HepG2 (cell line): ENCODE data around the gene RTEL1. TPM values are rescaled to one million over a fixed set of nuclear protein-coding genes. Genes with fewer than 3 reads are reported as not detected.
A peak's percentile ranks its signal among the peaks of the same experiment; 100 is the strongest.

ENCODE experiments used
- FOXO1 ChIP-seq: sonication (generic); formaldehyde crosslinking; IDR thresholded peaks from 2 replicates; pipeline ENCODE4 v1.4.0; 2020; ENCODE audit warnings: missing genetic modification reagents
- GATAD1 ChIP-seq: IDR thresholded peaks from 2 replicates; pipeline ENCODE4 v1.6.1; 2016; ENCODE audit warnings: missing genetic modification reagents, missing compliant biosample characterization
- IKZF4 ChIP-seq: sonication (generic); formaldehyde crosslinking; IDR thresholded peaks from 2 replicates; pipeline ENCODE4 v1.5.1; 2020; ENCODE audit warnings: borderline replicate concordance, mild to moderate bottlenecking, low read depth, missing genetic modification reagents; ENCODE audit errors: not compliant biosample characterization
- KDM5A ChIP-seq: fragments of 200-600 bp; sonication (generic); IDR thresholded peaks from 2 replicates; pipeline ENCODE4 v1.7.0; 2018; ENCODE audit warnings: antibody characterized with exemption, mild to moderate bottlenecking, low read length, borderline replicate concordance
- KLF16 ChIP-seq, 2 experiments: sonication (generic) in 1 of 2; formaldehyde crosslinking in 1 of 2; IDR thresholded peaks; 2 replicates each; pipeline versions ENCODE4 v1.6.1 to v1.8.0; 2016 to 2023; ENCODE audit warnings: missing genetic modification reagents in 2 of 2, missing compliant biosample characterization in 1 of 2
- RCOR2 ChIP-seq: IDR thresholded peaks from 2 replicates; pipeline ENCODE4 v1.6.1; 2016; ENCODE audit warnings: missing biosample characterization, missing genetic modification reagents
- SKIL ChIP-seq: sonication (generic); formaldehyde crosslinking; IDR thresholded peaks from 2 replicates; pipeline ENCODE4 v1.8.0; 2022; ENCODE audit warnings: missing genetic modification reagents, mild to moderate bottlenecking, moderate library complexity, borderline replicate concordance
- SNAPC4 ChIP-seq: sonication (generic); formaldehyde crosslinking; IDR thresholded peaks from 2 replicates; pipeline ENCODE4 v1.4.0; 2020; ENCODE audit warnings: mild to moderate bottlenecking, missing genetic modification reagents
- SP2 ChIP-seq: sonication (generic); formaldehyde crosslinking; IDR thresholded peaks from 2 replicates; pipeline ENCODE4 v1.5.1; 2020; ENCODE audit warnings: mild to moderate bottlenecking, missing genetic modification reagents
- ZNF383 ChIP-seq: sonication (generic); formaldehyde crosslinking; IDR thresholded peaks from 2 replicates; pipeline ENCODE4 v1.4.0; 2020; ENCODE audit warnings: missing genetic modification reagents, mild to moderate bottlenecking, borderline replicate concordance
- ZNF496 ChIP-seq: sonication (generic); formaldehyde crosslinking; IDR thresholded peaks from 2 replicates; pipeline ENCODE4 v1.8.1; 2023; ENCODE audit warnings: mild to moderate bottlenecking, moderate library complexity, missing genetic modification reagents; ENCODE audit not compliant: insufficient replicate concordance
- ZNF550 ChIP-seq: sonication (generic); formaldehyde crosslinking; IDR thresholded peaks from 2 replicates; pipeline ENCODE4 v1.4.0; 2020; ENCODE audit warnings: mild to moderate bottlenecking, missing genetic modification reagents, borderline replicate concordance
- ZNF569 ChIP-seq: sonication (generic); formaldehyde crosslinking; IDR thresholded peaks from 2 replicates; pipeline ENCODE4 v1.5.0; 2020; ENCODE audit warnings: mild to moderate bottlenecking, missing genetic modification reagents, moderate library complexity, borderline replicate concordance
- ZNF768 ChIP-seq: sonication (generic); formaldehyde crosslinking; IDR thresholded peaks from 2 replicates; pipeline ENCODE4 v1.4.0; 2020; ENCODE audit warnings: missing genetic modification reagents
- ZNF770 ChIP-seq: sonication (generic); formaldehyde crosslinking; IDR thresholded peaks from 2 replicates; pipeline ENCODE4 v1.5.0; 2020; ENCODE audit warnings: mild to moderate bottlenecking, missing genetic modification reagents
- polyA plus RNA-seq, 8 experiments: library from polyadenylated mRNA; depleted of rRNA in 3 of 8; stranded (reverse) in 7 of 8; unstranded in 1 of 8; fragments of >200 nt; fragmentation: Illumina TruSeq in 4 of 8; extraction: Trizol in 4 of 8; gene quantifications; 2 replicates each; pipeline versions ENCODE4 v1.2.1 to v1.2.3, GENCODE V29; 2011 to 2016; ENCODE audit warnings: low read depth in 4 of 8, missing spikeins in 1 of 8, mixed read lengths in 1 of 8; ENCODE audit not compliant: insufficient read depth in 1 of 8
- total RNA-seq, 5 experiments: library from RNA; depleted of rRNA; stranded (reverse); fragments of >200 nt; fragmentation: Illumina TruSeq; extraction: Trizol; gene quantifications; 2 replicates each; pipeline ENCODE4 v1.2.3, GENCODE V29; 2016; ENCODE audit warnings: low read depth in 1 of 5

RTEL1 gene
- total and polyA plus RNA-seq, 2 of the 13 experiments (the other 11 are each of a cell fraction or from before 2014, with no cell fraction given), result 21.8 to 36.4 TPM

GRCh38 chr20:63657937-63658748 lies at the start of gene RTEL1 (continued):
- TF ChIP-seq ZNF496 (CRISPR knock-in tag), result no peak
- TF ChIP-seq ZNF383, result peak; percentile 95
- peak; percentile 87 for TF ChIP-seq ZNF768 (CRISPR knock-in tag)
- no peak; the same call in 1 of the 2 replicates for TF ChIP-seq ZNF569 (CRISPR knock-in tag)
- no peak for TF ChIP-seq SKIL (CRISPR knock-in tag)
- TF ChIP-seq SNAPC4 (CRISPR knock-in tag), result peak; percentile 97
- TF ChIP-seq KLF16 (CRISPR knock-in tag; IDR thresholded peaks at IDR 0.05), result peak; percentile 78 to 99
- TF ChIP-seq RCOR2 (CRISPR knock-in tag), result no peak
- TF ChIP-seq SP2 (CRISPR knock-in tag), result peak; percentile 77
- peak; percentile 99 for TF ChIP-seq GATAD1 (CRISPR knock-in tag)
- TF ChIP-seq ZNF550 (CRISPR knock-in tag), result no peak
- peak; percentile 11 for TF ChIP-seq IKZF4
- peak; percentile 81 for TF ChIP-seq FOXO1 (CRISPR knock-in tag)
- TF ChIP-seq ZNF770 (CRISPR knock-in tag), result peak; percentile 65
- peak; percentile 100 for TF ChIP-seq KDM5A
